Endothelial cell of umbilical vein (primary cell): ENCODE measurements around the gene PARS2.

Experiments
- CTCF ChIP-seq, 2 donors: IDR thresholded peaks; 1 replicate in 1 of 2; 2 replicates in 1 of 2; pipeline ENCODE4 v1.5.1; 2011; ENCODE audit warnings: low read length in 2 of 2, mild to moderate bottlenecking in 2 of 2, moderate library complexity in 2 of 2, control low read depth in 1 of 2, inconsistent platforms in 1 of 2, low read depth in 1 of 2; ENCODE audit not compliant: insufficient read depth in 1 of 2; ENCODE audit errors: extremely low read depth in 1 of 2
- FOS ChIP-seq: IDR thresholded peaks from 2 replicates; pipeline ENCODE4 v1.6.1; 2011; ENCODE audit warnings: mild to moderate bottlenecking, low read length, moderate library complexity, borderline replicate concordance; ENCODE audit not compliant: insufficient read depth
- POLR2A ChIP-seq: IDR thresholded peaks from 2 replicates; pipeline ENCODE4 v1.6.1; 2012; ENCODE audit warnings: low read depth, mild to moderate bottlenecking, control low read depth, low read length
- POLR2AphosphoS5 ChIP-seq: IDR thresholded peaks from 2 replicates; pipeline ENCODE4 v1.6.1; 2012; ENCODE audit warnings: low read depth, mild to moderate bottlenecking, control low read depth, low read length, moderate library complexity; ENCODE audit not compliant: insufficient read depth

GRCh38 chr1:54805981-54806381 lies 41.7 kb upstream of the PARS2 start:
- TF ChIP-seq CTCF (IDR thresholded peaks at IDR 0.05; ENCODE audit: extremely low read depth in 1 of 2, insufficient read depth in 1 of 2, low read depth in 1 of 2, low read length in 2 of 2), result no peak
- TF ChIP-seq POLR2A, result no peak
- TF ChIP-seq FOS, result no peak
- TF ChIP-seq POLR2AphosphoS5, result no peak
